ENCODE measurements around the gene MS4A6E. TPM values are rescaled to one million over a fixed set of nuclear protein-coding genes. Genes with fewer than 3 reads are reported as not detected.

The MS4A6E gene
- total RNA-seq, 1 experiment from 2014 or later, result not detected

DNA sequence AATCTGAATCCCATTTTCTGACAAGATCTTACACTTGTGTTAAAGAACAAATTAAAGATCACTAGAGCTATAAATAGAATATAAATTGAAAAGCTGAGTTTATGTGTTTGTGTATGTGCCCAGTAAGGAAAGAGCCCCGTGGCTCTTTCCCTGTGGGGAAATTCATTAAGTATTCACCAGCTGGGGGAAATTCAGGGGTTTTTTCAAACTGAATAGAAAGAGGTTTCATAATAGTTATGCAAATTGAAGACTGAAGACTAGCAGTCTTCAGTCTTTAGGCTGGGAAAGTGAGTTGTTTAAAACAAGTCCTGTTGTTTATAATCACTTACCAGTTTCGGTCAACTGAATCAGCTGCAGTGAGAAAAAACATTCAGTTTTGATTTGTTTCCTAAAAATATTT, 40.0 kb downstream of the MS4A6E start:
- H3K9me2 ChIP-seq (ENCODE audit: insufficient read depth), result no peaks in the 10 kb centered on the region
- CTCF ChIA-PET, result no interaction called here
- no peak for DNase-seq
- no peaks in the 10 kb centered on the region for H3K79me2 ChIP-seq (ENCODE audit: low read depth)
- no peak overlapping the region for H3K4me2 ChIP-seq
- no peak overlapping the region for H3K27ac ChIP-seq
- peaks cover 3% of the 10 kb centered on the region; the same call in 1 of the 2 replicates for H3K9me3 ChIP-seq (ENCODE audit: insufficient read depth, low read depth)
- no peak for TF ChIP-seq EZH2 (IDR thresholded peaks at IDR 0.05; ENCODE audit: low read depth)
- TF ChIP-seq, protein P1, sequence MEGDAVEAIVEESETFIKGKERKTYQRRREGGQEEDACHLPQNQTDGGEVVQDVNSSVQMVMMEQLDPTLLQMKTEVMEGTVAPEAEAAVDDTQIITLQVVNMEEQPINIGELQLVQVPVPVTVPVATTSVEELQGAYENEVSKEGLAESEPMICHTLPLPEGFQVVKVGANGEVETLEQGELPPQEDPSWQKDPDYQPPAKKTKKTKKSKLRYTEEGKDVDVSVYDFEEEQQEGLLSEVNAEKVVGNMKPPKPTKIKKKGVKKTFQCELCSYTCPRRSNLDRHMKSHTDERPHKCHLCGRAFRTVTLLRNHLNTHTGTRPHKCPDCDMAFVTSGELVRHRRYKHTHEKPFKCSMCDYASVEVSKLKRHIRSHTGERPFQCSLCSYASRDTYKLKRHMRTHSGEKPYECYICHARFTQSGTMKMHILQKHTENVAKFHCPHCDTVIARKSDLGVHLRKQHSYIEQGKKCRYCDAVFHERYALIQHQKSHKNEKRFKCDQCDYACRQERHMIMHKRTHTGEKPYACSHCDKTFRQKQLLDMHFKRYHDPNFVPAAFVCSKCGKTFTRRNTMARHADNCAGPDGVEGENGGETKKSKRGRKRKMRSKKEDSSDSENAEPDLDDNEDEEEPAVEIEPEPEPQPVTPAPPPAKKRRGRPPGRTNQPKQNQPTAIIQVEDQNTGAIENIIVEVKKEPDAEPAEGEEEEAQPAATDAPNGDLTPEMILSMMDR (conservative IDR thresholded peaks at IDR 0.05), result no peak
- H4K20me1 ChIP-seq (ENCODE audit: insufficient read depth), result no peaks in the 10 kb centered on the region; the same call in 1 of the 2 replicates
- intact Hi-C loops (cut with micrococcal nuclease; ENCODE audit: unreplicated experiment), result loop anchor here (10.0 kb wide), 1 partner anchor 118 kb away; no protein-coding TSS in a partner anchor
- no peak overlapping the region for H2AFZ ChIP-seq
- H3K27me3 ChIP-seq (ENCODE audit: insufficient read depth, low read depth), result peaks cover 56% of the 10 kb centered on the region
- no TSS peak for BruUV-seq (replicated peaks)
- no peak overlapping the region for H3K4me3 ChIP-seq
- no peaks in the 10 kb centered on the region for H3F3A ChIP-seq (ENCODE audit: insufficient read depth, low read depth)
- H3K4me1 ChIP-seq (replicated peaks; ENCODE audit: insufficient read depth), result peaks cover 12% of the 10 kb centered on the region; the same call in 1 of the 2 replicates
- POLR2A ChIA-PET (ENCODE audit: unreplicated experiment), result interaction anchor here (0.5 kb wide), 1 partner anchor 18 kb away, joined by 3 read pairs; no protein-coding TSS in a partner anchor
- no peaks in the 10 kb centered on the region for H3K36me3 ChIP-seq (ENCODE audit: low read depth)

DNA sequence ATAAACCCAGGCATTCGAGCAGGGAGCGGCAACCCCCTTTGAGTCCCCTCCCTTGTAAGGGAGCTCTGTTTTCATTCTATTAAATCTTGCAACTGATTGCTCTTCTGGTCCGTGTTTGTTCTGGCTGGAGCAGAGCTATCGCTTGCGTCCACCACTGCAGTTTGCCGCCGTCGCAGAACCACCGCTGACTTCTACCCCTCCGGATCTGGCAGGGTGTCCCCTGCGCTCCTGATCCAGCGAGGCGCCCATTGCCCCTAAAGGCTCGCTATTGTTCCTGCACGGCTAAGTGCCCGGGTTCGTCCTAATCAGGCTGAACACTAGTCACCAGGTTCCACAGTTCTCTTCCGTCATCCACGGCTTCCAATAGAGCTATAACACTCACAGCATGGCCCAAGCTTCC, 40.8 kb downstream of the MS4A6E start:
- peaks cover 12% of the 10 kb centered on the region; the same call in 1 of the 2 replicates for H3K4me1 ChIP-seq (replicated peaks; ENCODE audit: insufficient read depth)
- H3F3A ChIP-seq (ENCODE audit: insufficient read depth, low read depth), result no peaks in the 10 kb centered on the region
- BruUV-seq (replicated peaks), result no TSS peak
- H3K36me3 ChIP-seq (ENCODE audit: low read depth), result no peaks in the 10 kb centered on the region
- no peaks in the 10 kb centered on the region for H3K79me2 ChIP-seq (ENCODE audit: low read depth)
- no peaks in the 10 kb centered on the region; the same call in 1 of the 2 replicates for H4K20me1 ChIP-seq (ENCODE audit: insufficient read depth)
- no peaks in the 10 kb centered on the region for H3K9me2 ChIP-seq (ENCODE audit: insufficient read depth)
- ChIA-PET CTCF (no interaction called here), POLR2A (ENCODE audit: unreplicated experiment) (no interaction called here)
- no peak for DNase-seq
- no peak overlapping the region for H2AFZ ChIP-seq
- H3K4me3 ChIP-seq, result no peak overlapping the region
- H3K27ac ChIP-seq, result no peak overlapping the region
- H3K27me3 ChIP-seq (ENCODE audit: insufficient read depth, low read depth), result peaks cover 63% of the 10 kb centered on the region
- intact Hi-C loops (cut with micrococcal nuclease; ENCODE audit: unreplicated experiment), result loop anchor here (10.0 kb wide), 1 partner anchor 117 kb away; no protein-coding TSS in a partner anchor
- no peak for TF ChIP-seq EZH2 (IDR thresholded peaks at IDR 0.05; ENCODE audit: low read depth)
- H3K9me3 ChIP-seq (ENCODE audit: insufficient read depth, low read depth), result peaks cover 3% of the 10 kb centered on the region; the same call in 1 of the 2 replicates
- no peak overlapping the region for H3K4me2 ChIP-seq

DNA sequence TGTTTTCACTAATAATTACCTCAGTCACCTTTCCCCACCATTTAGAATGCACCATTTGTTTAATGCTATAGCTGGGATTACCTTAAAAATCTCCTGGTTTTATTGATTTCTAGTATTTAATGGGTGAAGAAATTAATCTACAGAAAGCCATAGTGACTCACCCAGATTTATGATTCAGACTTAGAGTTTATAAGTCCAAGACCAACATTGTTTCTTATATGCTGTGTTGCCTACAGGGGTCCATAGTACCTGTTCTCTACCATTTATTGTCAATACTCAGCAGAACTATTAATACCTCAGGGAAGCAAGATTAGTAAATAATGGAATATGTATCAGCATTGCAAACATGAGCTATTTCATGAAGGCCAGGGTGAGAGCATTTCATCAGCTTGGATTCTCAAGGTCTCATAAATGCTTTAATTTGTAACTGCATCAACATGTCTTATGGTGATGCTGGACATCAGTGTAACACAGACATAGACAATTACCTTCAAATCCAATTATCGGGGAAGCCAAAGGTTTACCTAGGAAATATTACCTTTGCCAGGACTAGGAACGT, 43.3 kb downstream of the MS4A6E start:
- H3K27me3 ChIP-seq (ENCODE audit: insufficient read depth, low read depth), result peaks cover 64% of the 10 kb centered on the region
- no peaks in the 10 kb centered on the region for H3K79me2 ChIP-seq (ENCODE audit: low read depth)
- peaks cover 12% of the 10 kb centered on the region; the same call in 1 of the 2 replicates for H3K4me1 ChIP-seq (replicated peaks; ENCODE audit: insufficient read depth)
- intact Hi-C loops (cut with micrococcal nuclease; ENCODE audit: unreplicated experiment), result no loop called here
- H3K27ac ChIP-seq, result no peak overlapping the region
- H3K36me3 ChIP-seq (ENCODE audit: low read depth), result no peaks in the 10 kb centered on the region
- no peaks in the 10 kb centered on the region for H3K9me2 ChIP-seq (ENCODE audit: insufficient read depth)
- no peaks in the 10 kb centered on the region for H3F3A ChIP-seq (ENCODE audit: insufficient read depth, low read depth)
- H3K4me2 ChIP-seq, result no peak overlapping the region
- BruUV-seq (replicated peaks), result no TSS peak
- no peaks in the 10 kb centered on the region; the same call in 1 of the 2 replicates for H4K20me1 ChIP-seq (ENCODE audit: insufficient read depth)
- TF ChIP-seq, protein P1 (conservative IDR thresholded peaks at IDR 0.05), result no peak
- ChIA-PET CTCF (no interaction called here), POLR2A (ENCODE audit: unreplicated experiment) (no interaction called here)
- H2AFZ ChIP-seq, result no peak overlapping the region
- peaks cover 3% of the 10 kb centered on the region; the same call in 1 of the 2 replicates for H3K9me3 ChIP-seq (ENCODE audit: insufficient read depth, low read depth)
- H3K4me3 ChIP-seq, result no peak overlapping the region
- no peak for DNase-seq

Measured in PC-9 (cell line).